GM12864 (cell line): ENCODE measurements around the gene RGL1.
"Not testable (repeated sequence)": the region's sequence is repeated elsewhere in the genome, so short reads cannot be mapped to it uniquely, and the experiment has no call there.

Experiments used
- DNase-seq: peaks from one replicate; pipeline ENCODE4 v3.0.0-alpha.2; 2011; ENCODE audit warnings: low read depth
- H3K4me3 ChIP-seq: 2 replicates; pipeline ENCODE4 v1.5.1; 2011; ENCODE audit warnings: mild to moderate bottlenecking, low read depth, low read length, control low read depth
- CTCF ChIP-seq: IDR thresholded peaks from 2 replicates; pipeline ENCODE4 v1.5.1; 2011; ENCODE audit warnings: low read depth, mild to moderate bottlenecking, moderate library complexity, low read length, control low read depth, inconsistent platforms; ENCODE audit errors: missing control alignments

The RGL1 gene

GRCh38 chr1:183804916-183805841, at the start of gene RGL1:
Gene RGL1 (plus strand): TSS chr1:183805120. CDS start chr1:183805298, 178 bp downstream.
- no peak for DNase-seq
- TF ChIP-seq CTCF, result no peak
- H3K4me3 ChIP-seq, result peak within 1 kb of the TSS; percentile 82

- DNase-seq, result no peak
- no peak for TF ChIP-seq CTCF
- H3K4me3 ChIP-seq, result no peak overlapping the region
Observed at GRCh38 chr1:183756326-183756725, 48.6 kb upstream of the RGL1 start.

GRCh38 chr1:183757061-183757460, 47.9 kb upstream of the RGL1 start:
- no peak for DNase-seq

GRCh38 chr1:183758913-183759312, 46.0 kb upstream of the RGL1 start:
- H3K4me3 ChIP-seq, result no peak overlapping the region
- DNase-seq, result no peak
- no peak for TF ChIP-seq CTCF

More at GRCh38 chr1:183757061-183757460, 47.9 kb upstream of the RGL1 start:
- no peak overlapping the region for H3K4me3 ChIP-seq
- TF ChIP-seq CTCF, result no peak

- TF ChIP-seq CTCF, result no peak
- DNase-seq, result no peak
- no peak overlapping the region for H3K4me3 ChIP-seq
Observed at GRCh38 chr1:183760661-183761060, 44.3 kb upstream of the RGL1 start.

- no peak for DNase-seq
- no peak for TF ChIP-seq CTCF
- H3K4me3 ChIP-seq, result no peak overlapping the region
Observed at GRCh38 chr1:183761871-183762270, 43.0 kb upstream of the RGL1 start.

- not testable (repeated sequence) for DNase-seq, H3K4me3 ChIP-seq
Observed at GRCh38 chr1:183762856-183763255, 42.1 kb upstream of the RGL1 start.
